Neural progenitor cell (in vitro differentiated cells): ENCODE data around the gene ZNF330. TPM values are rescaled to one million over a fixed set of nuclear protein-coding genes. Genes with fewer than 3 reads are reported as not detected.

ENCODE experiments used
- DNase-seq: peaks from one replicate; pipeline ENCODE4 v3.0.0-alpha.2; 2016; ENCODE audit warnings: low spot score
- H2AFZ ChIP-seq: fragments of 200-600 bp; sonication (generic); replicated peaks from 2 replicates; pipeline ENCODE4 v1.6.1; 2016; ENCODE audit warnings: antibody characterized with exemption
- H3F3A ChIP-seq: fragments of 200-600 bp; sonication (generic); 2 replicates; pipeline ENCODE4 v1.6.1; 2016; ENCODE audit warnings: antibody characterized with exemption, low read depth
- H3K27ac ChIP-seq: fragments of 200-600 bp; sonication (generic); 2 replicates; pipeline ENCODE4 v1.5.1; 2016; ENCODE audit warnings: mild to moderate bottlenecking
- H3K27me3 ChIP-seq: fragments of 200-600 bp; sonication (generic); 2 replicates; pipeline ENCODE4 v1.6.1; 2016; ENCODE audit warnings: mild to moderate bottlenecking, moderate library complexity
- H3K36me3 ChIP-seq: fragments of 200-600 bp; sonication (generic); 2 replicates; pipeline ENCODE4 v1.5.1; 2016
- H3K4me1 ChIP-seq: fragments of 200-600 bp; sonication (generic); 2 replicates; pipeline ENCODE4 v1.6.1; 2016; ENCODE audit warnings: mixed run types
- H3K4me2 ChIP-seq: fragments of 200-600 bp; sonication (generic); 2 replicates; pipeline ENCODE4 v1.6.1; 2016
- H3K4me3 ChIP-seq: fragments of 200-600 bp; sonication (generic); 2 replicates; pipeline ENCODE4 v1.5.1; 2016
- H3K79me2 ChIP-seq: fragments of 200-600 bp; sonication (generic); 2 replicates; pipeline ENCODE4 v1.6.1; 2016; ENCODE audit warnings: low read depth
- H3K9ac ChIP-seq: fragments of 200-600 bp; sonication (generic); 2 replicates; pipeline ENCODE4 v1.6.1; 2016
- H3K9me3 ChIP-seq: fragments of 200-600 bp; sonication (generic); 2 replicates; pipeline ENCODE4 v1.5.1; 2016; ENCODE audit warnings: low read depth
- H4K20me1 ChIP-seq: fragments of 200-600 bp; sonication (generic); 2 replicates; pipeline ENCODE4 v1.6.1; 2016; ENCODE audit warnings: low read depth
- H3K27ac Mint-ChIP-seq: 3 replicates; pipeline ENCODE4 v1.8.0; 2021; ENCODE audit warnings: mixed read lengths
- H3K27me3 Mint-ChIP-seq: 2 replicates; pipeline ENCODE4 v1.8.0; 2022; ENCODE audit warnings: low read depth, mild to moderate bottlenecking, inconsistent platforms, moderate library complexity, mixed read lengths; ENCODE audit not compliant: insufficient read depth
- H3K36me3 Mint-ChIP-seq: 3 replicates; pipeline ENCODE4 v1.8.0; 2021; ENCODE audit warnings: mixed read lengths
- H3K4me1 Mint-ChIP-seq: 3 replicates; pipeline ENCODE4 v1.8.0; 2021; ENCODE audit warnings: mixed read lengths
- H3K4me3 Mint-ChIP-seq: 3 replicates; pipeline ENCODE4 v1.8.0; 2021; ENCODE audit warnings: mild to moderate bottlenecking, moderate library complexity, mixed read lengths
- H3K9me3 Mint-ChIP-seq: 3 replicates; pipeline ENCODE4 v1.8.0; 2020; ENCODE audit warnings: mixed read lengths
- CTCF ChIP-seq: fragments of 200-600 bp; sonication (generic); IDR thresholded peaks from 2 replicates; pipeline ENCODE4 v1.5.1; 2017; ENCODE audit warnings: antibody characterized with exemption, mild to moderate bottlenecking
- EZH2 ChIP-seq: fragments of 200-600 bp; sonication (generic); IDR thresholded peaks from 2 replicates; pipeline ENCODE4 v1.6.1; 2017; ENCODE audit warnings: antibody characterized with exemption, mild to moderate bottlenecking, moderate library complexity
- EZH2phosphoT487 ChIP-seq: fragments of 200-600 bp; sonication (generic); IDR thresholded peaks from 2 replicates; pipeline ENCODE4 v1.6.1; 2017; ENCODE audit warnings: antibody characterized with exemption
- total RNA-seq: library from RNA; depleted of rRNA; stranded (reverse); fragments of >200 nt; gene quantifications from 2 replicates; pipeline ENCODE4 v1.2.3, GENCODE V29; 2015; ENCODE audit warnings: low replicate concordance

The ZNF330 gene
- total RNA-seq, 1 donor from 2014 or later: 59.2 TPM

GRCh38 chr4:141196227-141196933 is 24.3 kb upstream of the ZNF330 start:
- H3K27ac ChIP-seq: no peak overlapping the region
- Mint-ChIP-seq H3K9me3 (no peaks in the 10 kb centered on the region), H3K36me3 (no peaks in the 10 kb centered on the region), H3K4me1 (no peaks in the 10 kb centered on the region), H3K4me3 (no peak overlapping the region), H3K27me3 (peaks cover 2% of the 10 kb centered on the region), H3K27ac (no peak overlapping the region)
- H3K9me3 ChIP-seq: no peaks in the 10 kb centered on the region
- H3K36me3 ChIP-seq: no peaks in the 10 kb centered on the region
- DNase-seq: no peak
- H3K9ac ChIP-seq: no peak overlapping the region
- TF ChIP-seq EZH2 (no peak), EZH2phosphoT487 (no peak), CTCF (no peak)
- H3K4me2 ChIP-seq: no peak overlapping the region
- no peaks in the 10 kb centered on the region for H3K79me2 ChIP-seq
- no peaks in the 10 kb centered on the region for H4K20me1 ChIP-seq
- H2AFZ ChIP-seq: no peak overlapping the region
- no peaks in the 10 kb centered on the region for H3F3A ChIP-seq
- H3K4me1 ChIP-seq: no peaks in the 10 kb centered on the region
- H3K4me3 ChIP-seq: no peak overlapping the region
- no peaks in the 10 kb centered on the region for H3K27me3 ChIP-seq

GRCh38 chr4:141207961-141208360 is 12.7 kb upstream of the ZNF330 start:
- no peaks in the 10 kb centered on the region for H3K4me1 ChIP-seq
- H3K4me1 Mint-ChIP-seq: no peaks in the 10 kb centered on the region
- no peak overlapping the region for H3K27ac ChIP-seq
- no peaks in the 10 kb centered on the region for H3F3A ChIP-seq
- no peaks in the 10 kb centered on the region for H3K36me3 ChIP-seq
- no peaks in the 10 kb centered on the region for H3K27me3 Mint-ChIP-seq
- H3K27me3 ChIP-seq: no peaks in the 10 kb centered on the region
- no peak for TF ChIP-seq CTCF
- no peak for TF ChIP-seq EZH2phosphoT487
- no peak for TF ChIP-seq EZH2
- no peak for DNase-seq
- no peak overlapping the region for H3K4me2 ChIP-seq
- no peaks in the 10 kb centered on the region for H3K36me3 Mint-ChIP-seq
- no peak overlapping the region for H3K4me3 ChIP-seq
- H3K9ac ChIP-seq: no peak overlapping the region
- H2AFZ ChIP-seq: no peak overlapping the region
- no peak overlapping the region for H3K4me3 Mint-ChIP-seq
- H3K9me3 ChIP-seq: no peaks in the 10 kb centered on the region
- no peaks in the 10 kb centered on the region for H3K79me2 ChIP-seq
- peaks cover 2% of the 10 kb centered on the region for H3K9me3 Mint-ChIP-seq
- no peak overlapping the region for H3K27ac Mint-ChIP-seq
- H4K20me1 ChIP-seq: no peaks in the 10 kb centered on the region

GRCh38 chr4:141210168-141210567 is 10.5 kb upstream of the ZNF330 start:
- H3K4me1 ChIP-seq: no peaks in the 10 kb centered on the region
- H3K27ac ChIP-seq: no peak overlapping the region
- Mint-ChIP-seq H3K36me3 (no peaks in the 10 kb centered on the region), H3K4me3 (no peak overlapping the region), H3K4me1 (peaks cover 2% of the 10 kb centered on the region), H3K9me3 (peaks cover 2% of the 10 kb centered on the region), H3K27me3 (peaks cover 3% of the 10 kb centered on the region), H3K27ac (no peak overlapping the region)
- TF ChIP-seq CTCF (no peak), EZH2 (no peak), EZH2phosphoT487 (no peak)
- no peaks in the 10 kb centered on the region for H3F3A ChIP-seq
- no peak for DNase-seq
- no peaks in the 10 kb centered on the region for H3K79me2 ChIP-seq
- no peaks in the 10 kb centered on the region for H3K9me3 ChIP-seq
- H3K4me2 ChIP-seq: no peak overlapping the region
- no peaks in the 10 kb centered on the region for H4K20me1 ChIP-seq
- no peaks in the 10 kb centered on the region for H3K36me3 ChIP-seq
- no peak overlapping the region for H3K4me3 ChIP-seq
- H3K27me3 ChIP-seq: no peaks in the 10 kb centered on the region
- H3K9ac ChIP-seq: no peak overlapping the region
- H2AFZ ChIP-seq: no peak overlapping the region
